HepG2 (cell line): Measurements from ENCODE around the gene GLG1. TPM values are rescaled to one million over a fixed set of nuclear protein-coding genes. Genes with fewer than 3 reads are reported as not detected.
A peak's percentile ranks its signal among the peaks of the same experiment; 100 is the strongest.

Experiments
- BCL6 ChIP-seq: IDR thresholded peaks from 2 replicates; pipeline ENCODE4 v1.6.1; 2016; ENCODE audit warnings: missing genetic modification reagents, missing compliant biosample characterization
- IRF2 ChIP-seq: IDR thresholded peaks from 2 replicates; pipeline ENCODE4 v1.6.1; 2018; ENCODE audit warnings: missing genetic modification reagents, missing compliant biosample characterization
- MAFF ChIP-seq: IDR thresholded peaks from 2 replicates; pipeline ENCODE4 v1.6.1; 2011; ENCODE audit warnings: low read depth, low read length, improper control_type of control experiment
- MEIS2 ChIP-seq: sonication (generic); formaldehyde crosslinking; IDR thresholded peaks from 2 replicates; pipeline ENCODE4 v1.9.0; 2021; ENCODE audit warnings: mild to moderate bottlenecking, missing genetic modification reagents
- MLLT10 ChIP-seq: sonication (generic); formaldehyde crosslinking; IDR thresholded peaks from 2 replicates; pipeline ENCODE4 v1.4.0; 2020; ENCODE audit warnings: missing genetic modification reagents
- NR2C2 ChIP-seq: sonication (generic); formaldehyde crosslinking; IDR thresholded peaks from 2 replicates; pipeline ENCODE4 v1.4.0; 2020; ENCODE audit warnings: missing genetic modification reagents, mild to moderate bottlenecking, moderate library complexity, borderline replicate concordance
- SALL1 ChIP-seq: sonication (generic); formaldehyde crosslinking; IDR thresholded peaks from 2 replicates; pipeline ENCODE4 v1.8.0; 2022; ENCODE audit warnings: mild to moderate bottlenecking, missing genetic modification reagents
- SMYD3 ChIP-seq: sonication (generic); formaldehyde crosslinking; IDR thresholded peaks from 2 replicates; pipeline ENCODE4 v1.8.1; 2023; ENCODE audit warnings: mild to moderate bottlenecking, missing genetic modification reagents
- TARDBP ChIP-seq: sonication (generic); formaldehyde crosslinking; IDR thresholded peaks from 2 replicates; pipeline ENCODE4 v1.8.0; 2022; ENCODE audit warnings: mild to moderate bottlenecking, missing genetic modification reagents
- TGIF2 ChIP-seq: IDR thresholded peaks from 2 replicates; pipeline ENCODE4 v1.6.1; 2016; ENCODE audit warnings: control low read depth, missing compliant biosample characterization
- THYN1 ChIP-seq: sonication (generic); formaldehyde crosslinking; IDR thresholded peaks from 2 replicates; pipeline ENCODE4 v1.8.1; 2023; ENCODE audit warnings: low read depth, mild to moderate bottlenecking, moderate library complexity, missing genetic modification reagents, borderline replicate concordance
- ZEB1 ChIP-seq: IDR thresholded peaks from 2 replicates; pipeline ENCODE4 v1.6.1; 2012; ENCODE audit warnings: mild to moderate bottlenecking, low read depth, inconsistent platforms; ENCODE audit not compliant: insufficient replicate concordance
- ZFP36L1 ChIP-seq: sonication (generic); formaldehyde crosslinking; IDR thresholded peaks from 2 replicates; pipeline ENCODE4 v1.8.0; 2022; ENCODE audit warnings: mild to moderate bottlenecking, missing genetic modification reagents, moderate library complexity
- ZNF264 ChIP-seq: sonication (generic); formaldehyde crosslinking; IDR thresholded peaks from 2 replicates; pipeline ENCODE4 v1.4.0; 2020; ENCODE audit warnings: missing genetic modification reagents
- ZNF296 ChIP-seq: sonication (generic); formaldehyde crosslinking; conservative IDR thresholded peaks from 2 replicates; pipeline ENCODE4 v1.5.0; 2020; ENCODE audit warnings: mild to moderate bottlenecking, missing genetic modification reagents
- ZNF367 ChIP-seq: sonication (generic); formaldehyde crosslinking; IDR thresholded peaks from 2 replicates; pipeline ENCODE4 v1.4.0; 2020; ENCODE audit warnings: missing genetic modification reagents, borderline replicate concordance
- ZNF530 ChIP-seq: sonication (generic); formaldehyde crosslinking; IDR thresholded peaks from 2 replicates; pipeline ENCODE4 v1.5.0; 2020; ENCODE audit warnings: low read depth, mild to moderate bottlenecking, missing genetic modification reagents
- ZNF747 ChIP-seq: sonication (generic); formaldehyde crosslinking; IDR thresholded peaks from 2 replicates; pipeline ENCODE4 v1.8.1; 2023; ENCODE audit warnings: missing genetic modification reagents, mild to moderate bottlenecking, borderline replicate concordance
- ZNF879 ChIP-seq: sonication (generic); formaldehyde crosslinking; IDR thresholded peaks from 2 replicates; pipeline ENCODE4 v1.8.1; 2023; ENCODE audit warnings: missing genetic modification reagents
- ZSCAN22 ChIP-seq: sonication (generic); formaldehyde crosslinking; IDR thresholded peaks from 2 replicates; pipeline ENCODE4 v1.4.0; 2020; ENCODE audit warnings: mild to moderate bottlenecking, missing genetic modification reagents
- polyA plus RNA-seq, 8 experiments: library from polyadenylated mRNA; depleted of rRNA in 3 of 8; stranded (reverse) in 7 of 8; unstranded in 1 of 8; fragments of >200 nt; fragmentation: Illumina TruSeq in 4 of 8; extraction: Trizol in 4 of 8; gene quantifications; 2 replicates each; pipeline versions ENCODE4 v1.2.1 to v1.2.3, GENCODE V29; 2011 to 2016; ENCODE audit warnings: low read depth in 4 of 8, missing spikeins in 1 of 8, mixed read lengths in 1 of 8; ENCODE audit not compliant: insufficient read depth in 1 of 8
- total RNA-seq, 5 experiments: library from RNA; depleted of rRNA; stranded (reverse); fragments of >200 nt; fragmentation: Illumina TruSeq; extraction: Trizol; gene quantifications; 2 replicates each; pipeline ENCODE4 v1.2.3, GENCODE V29; 2016; ENCODE audit warnings: low read depth in 1 of 5
- TF ChIP-seq, protein P1 (sequence below): sonication (generic); formaldehyde crosslinking; IDR thresholded peaks from 2 replicates; pipeline ENCODE4 v1.5.0; 2020; ENCODE audit warnings: mild to moderate bottlenecking, missing genetic modification reagents
- TF ChIP-seq, protein P2 (sequence below): sonication (generic); formaldehyde crosslinking; IDR thresholded peaks from 2 replicates; pipeline ENCODE4 v1.8.0; 2023; ENCODE audit warnings: mild to moderate bottlenecking, missing genetic modification reagents
- TF ChIP-seq, protein P3 (sequence below): sonication (generic); formaldehyde crosslinking; IDR thresholded peaks from 2 replicates; pipeline ENCODE4 v1.8.1; 2023; ENCODE audit warnings: missing genetic modification reagents, inconsistent platforms, borderline replicate concordance
- TF ChIP-seq, protein P4 (sequence below): sonication (generic); formaldehyde crosslinking; IDR thresholded peaks from 2 replicates; pipeline ENCODE4 v1.4.0; 2020; ENCODE audit warnings: mild to moderate bottlenecking, missing genetic modification reagents

Gene GLG1
- total and polyA plus RNA-seq, 2 of the 13 experiments (the other 11 are each of a cell fraction or from before 2014, with no cell fraction given): 87.7 to 141 TPM

DNA sequence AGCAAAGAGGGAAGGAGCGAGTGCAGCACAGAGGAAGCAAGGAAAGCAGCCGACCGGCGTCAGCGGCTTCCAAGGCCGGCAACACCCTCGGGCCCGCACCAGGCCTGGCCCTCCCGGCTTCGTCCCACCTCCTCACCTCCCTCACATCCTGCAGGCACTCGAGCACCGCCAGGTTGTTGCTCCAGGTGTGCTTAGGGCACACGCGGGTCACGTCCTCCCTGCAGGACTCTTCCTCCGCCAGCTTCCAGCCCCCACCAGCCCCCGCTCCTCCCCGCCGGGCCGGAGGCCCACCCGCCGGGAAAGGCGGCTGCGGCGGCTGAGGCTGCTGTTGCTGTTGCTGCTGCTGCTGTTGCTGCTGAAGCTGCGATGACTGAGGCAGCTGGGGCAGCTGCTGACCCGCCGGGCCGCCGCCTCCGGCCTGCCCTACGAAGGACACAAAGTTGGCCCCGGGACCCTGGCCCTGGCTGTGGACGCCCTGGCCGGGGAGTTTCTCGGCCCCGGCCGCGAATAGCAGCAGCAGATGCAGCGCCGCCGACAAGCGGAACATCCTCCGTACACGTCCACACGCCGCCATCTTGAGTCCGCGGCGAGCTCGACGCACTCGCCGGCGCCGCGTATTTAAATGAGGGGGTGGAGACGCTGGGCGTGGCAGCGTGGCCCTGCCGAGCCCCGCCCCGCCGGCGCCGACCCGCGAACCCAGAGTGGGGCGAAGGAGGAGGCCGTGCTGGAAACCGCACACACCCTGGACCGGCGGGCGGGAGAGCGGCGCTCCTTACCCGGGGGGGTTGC, at the start of gene GLG1 (continued):
- no peak; the same call in 1 of the 2 replicates for TF ChIP-seq ZNF747
- peak; percentile 9; the same call in 1 of the 2 replicates for TF ChIP-seq SMYD3 (CRISPR knock-in tag)
- TF ChIP-seq, protein P1, sequence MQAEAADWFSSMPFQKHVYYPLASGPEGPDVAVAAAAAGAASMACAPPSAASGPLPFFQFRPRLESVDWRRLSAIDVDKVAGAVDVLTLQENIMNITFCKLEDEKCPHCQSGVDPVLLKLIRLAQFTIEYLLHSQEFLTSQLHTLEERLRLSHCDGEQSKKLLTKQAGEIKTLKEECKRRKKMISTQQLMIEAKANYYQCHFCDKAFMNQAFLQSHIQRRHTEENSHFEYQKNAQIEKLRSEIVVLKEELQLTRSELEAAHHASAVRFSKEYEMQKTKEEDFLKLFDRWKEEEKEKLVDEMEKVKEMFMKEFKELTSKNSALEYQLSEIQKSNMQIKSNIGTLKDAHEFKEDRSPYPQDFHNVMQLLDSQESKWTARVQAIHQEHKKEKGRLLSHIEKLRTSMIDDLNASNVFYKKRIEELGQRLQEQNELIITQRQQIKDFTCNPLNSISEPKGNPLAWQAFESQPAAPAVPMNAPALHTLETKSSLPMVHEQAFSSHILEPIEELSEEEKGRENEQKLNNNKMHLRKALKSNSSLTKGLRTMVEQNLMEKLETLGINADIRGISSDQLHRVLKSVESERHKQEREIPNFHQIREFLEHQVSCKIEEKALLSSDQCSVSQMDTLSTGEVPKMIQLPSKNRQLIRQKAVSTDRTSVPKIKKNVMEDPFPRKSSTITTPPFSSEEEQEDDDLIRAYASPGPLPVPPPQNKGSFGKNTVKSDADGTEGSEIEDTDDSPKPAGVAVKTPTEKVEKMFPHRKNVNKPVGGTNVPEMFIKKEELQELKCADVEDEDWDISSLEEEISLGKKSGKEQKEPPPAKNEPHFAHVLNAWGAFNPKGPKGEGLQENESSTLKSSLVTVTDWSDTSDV (CRISPR knock-in tag): peak; percentile 68; the same call in 1 of the 2 replicates
- peak; percentile 18 for TF ChIP-seq ZEB1
- TF ChIP-seq ZNF367 (CRISPR knock-in tag): no peak
- peak; percentile 90 for TF ChIP-seq SALL1
- TF ChIP-seq, protein P2, sequence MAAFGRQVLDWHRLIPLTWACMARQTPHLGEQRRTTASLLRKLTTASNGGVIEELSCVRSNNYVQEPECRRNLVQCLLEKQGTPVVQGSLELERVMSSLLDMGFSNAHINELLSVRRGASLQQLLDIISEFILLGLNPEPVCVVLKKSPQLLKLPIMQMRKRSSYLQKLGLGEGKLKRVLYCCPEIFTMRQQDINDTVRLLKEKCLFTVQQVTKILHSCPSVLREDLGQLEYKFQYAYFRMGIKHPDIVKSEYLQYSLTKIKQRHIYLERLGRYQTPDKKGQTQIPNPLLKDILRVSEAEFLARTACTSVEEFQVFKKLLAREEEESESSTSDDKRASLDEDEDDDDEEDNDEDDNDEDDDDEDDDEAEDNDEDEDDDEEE: 0 out of 2 replicates have a peak, but pooled peaks have one; percentile 62
- peak; percentile 73; the same call in 1 of the 2 replicates for TF ChIP-seq IRF2 (CRISPR knock-in tag)
- no peak; the same call in 1 of the 2 replicates for TF ChIP-seq NR2C2 (CRISPR knock-in tag)
- TF ChIP-seq ZNF296 (CRISPR knock-in tag): no peak
- TF ChIP-seq ZFP36L1 (CRISPR knock-in tag): 0 out of 2 replicates have a peak, but pooled peaks have one; percentile 79
- TF ChIP-seq MAFF: no peak
- peak; percentile 90 for TF ChIP-seq ZNF264 (CRISPR knock-in tag)
- TF ChIP-seq ZNF879 (CRISPR knock-in tag): peak; percentile 80; the same call in 1 of the 2 replicates
- TF ChIP-seq TARDBP (CRISPR knock-in tag): peak; percentile 61; the same call in 1 of the 2 replicates
- 0 out of 2 replicates have a peak, but pooled peaks have one; percentile 19 for TF ChIP-seq THYN1 (CRISPR knock-in tag)
- TF ChIP-seq MLLT10 (CRISPR knock-in tag): no peak
- TF ChIP-seq, protein P3, sequence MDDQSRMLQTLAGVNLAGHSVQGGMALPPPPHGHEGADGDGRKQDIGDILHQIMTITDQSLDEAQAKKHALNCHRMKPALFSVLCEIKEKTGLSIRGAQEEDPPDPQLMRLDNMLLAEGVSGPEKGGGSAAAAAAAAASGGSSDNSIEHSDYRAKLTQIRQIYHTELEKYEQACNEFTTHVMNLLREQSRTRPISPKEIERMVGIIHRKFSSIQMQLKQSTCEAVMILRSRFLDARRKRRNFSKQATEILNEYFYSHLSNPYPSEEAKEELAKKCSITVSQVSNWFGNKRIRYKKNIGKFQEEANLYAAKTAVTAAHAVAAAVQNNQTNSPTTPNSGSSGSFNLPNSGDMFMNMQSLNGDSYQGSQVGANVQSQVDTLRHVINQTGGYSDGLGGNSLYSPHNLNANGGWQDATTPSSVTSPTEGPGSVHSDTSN (CRISPR knock-in tag): peak; percentile 76; the same call in 1 of the 2 replicates
- TF ChIP-seq ZNF530 (CRISPR knock-in tag): no peak
- TF ChIP-seq BCL6: peak; percentile 64
- TF ChIP-seq, protein P4, sequence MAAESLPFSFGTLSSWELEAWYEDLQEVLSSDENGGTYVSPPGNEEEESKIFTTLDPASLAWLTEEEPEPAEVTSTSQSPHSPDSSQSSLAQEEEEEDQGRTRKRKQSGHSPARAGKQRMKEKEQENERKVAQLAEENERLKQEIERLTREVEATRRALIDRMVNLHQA (CRISPR knock-in tag): no peak
- peak; percentile 67 for TF ChIP-seq TGIF2 (CRISPR knock-in tag)
- peak; percentile 72; the same call in 1 of the 2 replicates for TF ChIP-seq ZSCAN22 (CRISPR knock-in tag)
- TF ChIP-seq MEIS2 (CRISPR knock-in tag): 0 out of 2 replicates have a peak, but pooled peaks have one; percentile 59
